SU-DHL-6 (cell line): ENCODE measurements around the gene HS3ST4.

Experiments
- EZH2phosphoT487 ChIP-seq: fragments of 200-600 bp; sonication (generic), shearing (Covaris generic); conservative IDR thresholded peaks from 2 replicates; pipeline ENCODE4 v1.6.1; 2018; ENCODE audit warnings: mild to moderate bottlenecking, antibody characterized with exemption, low read length, moderate library complexity, mixed read lengths
- TF ChIP-seq, protein P1 (sequence below): fragments of 200-600 bp; sonication (generic); IDR thresholded peaks from one replicate; pipeline ENCODE4 v1.5.1; 2017; ENCODE audit warnings: antibody characterized with exemption, mild to moderate bottlenecking, low read length, moderate library complexity; ENCODE audit not compliant: insufficient read depth, poor library complexity, severe bottlenecking

DNA sequence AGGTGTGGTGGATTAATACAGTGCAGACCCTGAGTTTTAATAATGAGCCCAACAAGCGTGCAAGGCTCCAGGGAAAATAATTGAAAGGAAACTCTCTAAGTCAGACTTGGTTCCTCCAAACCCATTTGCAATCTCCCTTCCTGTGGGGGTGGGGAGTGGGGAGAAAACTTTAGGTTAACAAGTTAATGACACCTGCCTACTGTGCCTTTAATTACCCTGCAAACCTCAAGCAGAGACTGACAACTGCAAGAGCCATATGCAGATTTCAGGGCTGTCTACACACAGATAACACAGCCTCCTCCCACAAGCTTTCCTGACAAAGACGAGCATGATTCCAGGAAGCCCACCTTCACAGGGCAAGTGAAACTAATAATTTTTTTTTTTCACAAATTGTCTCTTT lies 359.3 kb downstream of the HS3ST4 start:
- TF ChIP-seq, protein P1, sequence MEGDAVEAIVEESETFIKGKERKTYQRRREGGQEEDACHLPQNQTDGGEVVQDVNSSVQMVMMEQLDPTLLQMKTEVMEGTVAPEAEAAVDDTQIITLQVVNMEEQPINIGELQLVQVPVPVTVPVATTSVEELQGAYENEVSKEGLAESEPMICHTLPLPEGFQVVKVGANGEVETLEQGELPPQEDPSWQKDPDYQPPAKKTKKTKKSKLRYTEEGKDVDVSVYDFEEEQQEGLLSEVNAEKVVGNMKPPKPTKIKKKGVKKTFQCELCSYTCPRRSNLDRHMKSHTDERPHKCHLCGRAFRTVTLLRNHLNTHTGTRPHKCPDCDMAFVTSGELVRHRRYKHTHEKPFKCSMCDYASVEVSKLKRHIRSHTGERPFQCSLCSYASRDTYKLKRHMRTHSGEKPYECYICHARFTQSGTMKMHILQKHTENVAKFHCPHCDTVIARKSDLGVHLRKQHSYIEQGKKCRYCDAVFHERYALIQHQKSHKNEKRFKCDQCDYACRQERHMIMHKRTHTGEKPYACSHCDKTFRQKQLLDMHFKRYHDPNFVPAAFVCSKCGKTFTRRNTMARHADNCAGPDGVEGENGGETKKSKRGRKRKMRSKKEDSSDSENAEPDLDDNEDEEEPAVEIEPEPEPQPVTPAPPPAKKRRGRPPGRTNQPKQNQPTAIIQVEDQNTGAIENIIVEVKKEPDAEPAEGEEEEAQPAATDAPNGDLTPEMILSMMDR, result no peak
- TF ChIP-seq EZH2phosphoT487, result no peak
